Adrenal gland (tissue), 5 donors: ENCODE results near the gene VRK2.
"Not testable (repeated sequence)": the region's sequence is repeated elsewhere in the genome, so short reads cannot be mapped to it uniquely, and the experiment has no call there.

Experiments used
- CTCF ChIP-seq, 6 experiments: fragments of 450-650 bp in 4 of 6; fragments of 200-600 bp in 2 of 6; sonication (generic) in 1 of 6; IDR thresholded peaks; 1 replicate in 5 of 6; 2 replicates in 1 of 6; pipeline versions ENCODE4 v1.5.1 to v1.8.0; 2016 to 2021; ENCODE audit warnings: antibody characterized with exemption in 6 of 6, mild to moderate bottlenecking in 2 of 6, moderate library complexity in 1 of 6
- POLR2A ChIP-seq, 2 donors: fragments of 450-650 bp; IDR thresholded peaks; one replicate each; pipeline ENCODE4 v1.6.1; 2017; ENCODE audit warnings: antibody characterized with exemption in 2 of 2, mild to moderate bottlenecking in 2 of 2, moderate library complexity in 1 of 2
- donor health status: DM: no; HTN: no; CAD: no.

- not testable (repeated sequence) for TF ChIP-seq CTCF, POLR2A (IDR thresholded peaks at IDR 0.05)
Measured at GRCh38 chr2:58187022-58187421, 140.4 kb downstream of the VRK2 start.
